HepG2 (cell line): ENCODE results near the gene TBC1D24. TPM values are rescaled to one million over a fixed set of nuclear protein-coding genes. Genes with fewer than 3 reads are reported as not detected.

Source experiments
- EEA1 ChIP-seq: sonication (generic); formaldehyde crosslinking; IDR thresholded peaks from 2 replicates; pipeline ENCODE4 v1.5.1; 2020; ENCODE audit warnings: mild to moderate bottlenecking, missing genetic modification reagents, borderline replicate concordance
- HIC2 ChIP-seq: sonication (generic); formaldehyde crosslinking; IDR thresholded peaks from 2 replicates; pipeline ENCODE4 v1.9.0; 2022; ENCODE audit warnings: low read depth, missing genetic modification reagents
- IKZF4 ChIP-seq: sonication (generic); formaldehyde crosslinking; IDR thresholded peaks from 2 replicates; pipeline ENCODE4 v1.5.1; 2020; ENCODE audit warnings: borderline replicate concordance, mild to moderate bottlenecking, low read depth, missing genetic modification reagents; ENCODE audit errors: not compliant biosample characterization
- IRF2 ChIP-seq: IDR thresholded peaks from 2 replicates; pipeline ENCODE4 v1.6.1; 2018; ENCODE audit warnings: missing genetic modification reagents, missing compliant biosample characterization
- NFKB2 ChIP-seq: sonication (generic); formaldehyde crosslinking; IDR thresholded peaks from 2 replicates; pipeline ENCODE4 v1.4.0; 2020; ENCODE audit warnings: missing genetic modification reagents, borderline replicate concordance
- SALL1 ChIP-seq: sonication (generic); formaldehyde crosslinking; IDR thresholded peaks from 2 replicates; pipeline ENCODE4 v1.8.0; 2022; ENCODE audit warnings: mild to moderate bottlenecking, missing genetic modification reagents
- STAG1 ChIP-seq: sonication (generic); formaldehyde crosslinking; IDR thresholded peaks from 2 replicates; pipeline ENCODE4 v1.4.0; 2020; ENCODE audit warnings: missing genetic modification reagents
- THYN1 ChIP-seq: sonication (generic); formaldehyde crosslinking; IDR thresholded peaks from 2 replicates; pipeline ENCODE4 v1.8.1; 2023; ENCODE audit warnings: low read depth, mild to moderate bottlenecking, moderate library complexity, missing genetic modification reagents, borderline replicate concordance
- ZNF274 ChIP-seq: sonication (generic); formaldehyde crosslinking; IDR thresholded peaks from 2 replicates; pipeline ENCODE4 v1.5.1; 2020; ENCODE audit warnings: mild to moderate bottlenecking, missing genetic modification reagents
- ZNF546 ChIP-seq: sonication (generic); formaldehyde crosslinking; conservative IDR thresholded peaks from 2 replicates; pipeline ENCODE4 v1.8.1; 2023; ENCODE audit warnings: mild to moderate bottlenecking, missing genetic modification reagents
- ZNF646 ChIP-seq: sonication (generic); formaldehyde crosslinking; IDR thresholded peaks from 2 replicates; pipeline ENCODE4 v1.9.0; 2021; ENCODE audit warnings: mild to moderate bottlenecking, missing genetic modification reagents
- ZNF652 ChIP-seq: IDR thresholded peaks from 2 replicates; pipeline ENCODE4 v1.6.1; 2016; ENCODE audit warnings: low read depth, borderline replicate concordance
- ZNF782 ChIP-seq: sonication (generic); formaldehyde crosslinking; IDR thresholded peaks from 2 replicates; pipeline ENCODE4 v1.4.0; 2020; ENCODE audit warnings: missing genetic modification reagents, mild to moderate bottlenecking, borderline replicate concordance
- ZNF788 ChIP-seq: sonication (generic); formaldehyde crosslinking; IDR thresholded peaks from 2 replicates; pipeline ENCODE4 v1.5.0; 2020; ENCODE audit warnings: mild to moderate bottlenecking, missing genetic modification reagents, borderline replicate concordance
- polyA plus RNA-seq, 8 experiments: library from polyadenylated mRNA; depleted of rRNA in 3 of 8; stranded (reverse) in 7 of 8; unstranded in 1 of 8; fragments of >200 nt; fragmentation: Illumina TruSeq in 4 of 8; extraction: Trizol in 4 of 8; gene quantifications; 2 replicates each; pipeline versions ENCODE4 v1.2.1 to v1.2.3, GENCODE V29; 2011 to 2016; ENCODE audit warnings: low read depth in 4 of 8, missing spikeins in 1 of 8, mixed read lengths in 1 of 8; ENCODE audit not compliant: insufficient read depth in 1 of 8
- total RNA-seq, 5 experiments: library from RNA; depleted of rRNA; stranded (reverse); fragments of >200 nt; fragmentation: Illumina TruSeq; extraction: Trizol; gene quantifications; 2 replicates each; pipeline ENCODE4 v1.2.3, GENCODE V29; 2016; ENCODE audit warnings: low read depth in 1 of 5
- TF ChIP-seq, protein P1 (sequence below): sonication (generic); formaldehyde crosslinking; IDR thresholded peaks from 2 replicates; pipeline ENCODE4 v1.8.1; 2022; ENCODE audit warnings: low read depth, mild to moderate bottlenecking, missing genetic modification reagents
- TF ChIP-seq, protein P2 (sequence below): sonication (generic); formaldehyde crosslinking; IDR thresholded peaks from 2 replicates; pipeline ENCODE4 v1.8.1; 2023; ENCODE audit warnings: mild to moderate bottlenecking, missing genetic modification reagents

The TBC1D24 gene
- total and polyA plus RNA-seq, 2 of the 13 experiments (the other 11 are each of a cell fraction or from before 2014, with no cell fraction given), result 7.7 to 13.7 TPM

GRCh38 chr16:2471653-2472487, 3.1 kb upstream of the TBC1D24 start (continued):
- TF ChIP-seq ZNF788 (CRISPR knock-in tag), result no peak
- TF ChIP-seq THYN1, result no peak
- TF ChIP-seq, protein P1, sequence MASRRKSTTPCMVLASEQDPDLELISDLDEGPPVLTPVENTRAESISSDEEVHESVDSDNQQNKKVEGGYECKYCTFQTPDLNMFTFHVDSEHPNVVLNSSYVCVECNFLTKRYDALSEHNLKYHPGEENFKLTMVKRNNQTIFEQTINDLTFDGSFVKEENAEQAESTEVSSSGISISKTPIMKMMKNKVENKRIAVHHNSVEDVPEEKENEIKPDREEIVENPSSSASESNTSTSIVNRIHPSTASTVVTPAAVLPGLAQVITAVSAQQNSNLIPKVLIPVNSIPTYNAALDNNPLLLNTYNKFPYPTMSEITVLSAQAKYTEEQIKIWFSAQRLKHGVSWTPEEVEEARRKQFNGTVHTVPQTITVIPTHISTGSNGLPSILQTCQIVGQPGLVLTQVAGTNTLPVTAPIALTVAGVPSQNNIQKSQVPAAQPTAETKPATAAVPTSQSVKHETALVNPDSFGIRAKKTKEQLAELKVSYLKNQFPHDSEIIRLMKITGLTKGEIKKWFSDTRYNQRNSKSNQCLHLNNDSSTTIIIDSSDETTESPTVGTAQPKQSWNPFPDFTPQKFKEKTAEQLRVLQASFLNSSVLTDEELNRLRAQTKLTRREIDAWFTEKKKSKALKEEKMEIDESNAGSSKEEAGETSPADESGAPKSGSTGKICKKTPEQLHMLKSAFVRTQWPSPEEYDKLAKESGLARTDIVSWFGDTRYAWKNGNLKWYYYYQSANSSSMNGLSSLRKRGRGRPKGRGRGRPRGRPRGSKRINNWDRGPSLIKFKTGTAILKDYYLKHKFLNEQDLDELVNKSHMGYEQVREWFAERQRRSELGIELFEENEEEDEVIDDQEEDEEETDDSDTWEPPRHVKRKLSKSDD (CRISPR knock-in tag), result 0 out of 2 replicates have a peak, but pooled peaks have one; percentile 54
- no peak for TF ChIP-seq ZNF652 (CRISPR knock-in tag)
- no peak for TF ChIP-seq EEA1 (CRISPR knock-in tag)
- peak; percentile 79; the same call in 1 of the 2 replicates for TF ChIP-seq ZNF782 (CRISPR knock-in tag)
- TF ChIP-seq ZNF274 (CRISPR knock-in tag), result no peak; the same call in 1 of the 2 replicates
- peak; percentile 3; the same call in 1 of the 2 replicates for TF ChIP-seq HIC2 (CRISPR knock-in tag)
- peak; percentile 46 for TF ChIP-seq IKZF4 (CRISPR knock-in tag)
- no peak for TF ChIP-seq NFKB2 (CRISPR knock-in tag)
- TF ChIP-seq, protein P2, sequence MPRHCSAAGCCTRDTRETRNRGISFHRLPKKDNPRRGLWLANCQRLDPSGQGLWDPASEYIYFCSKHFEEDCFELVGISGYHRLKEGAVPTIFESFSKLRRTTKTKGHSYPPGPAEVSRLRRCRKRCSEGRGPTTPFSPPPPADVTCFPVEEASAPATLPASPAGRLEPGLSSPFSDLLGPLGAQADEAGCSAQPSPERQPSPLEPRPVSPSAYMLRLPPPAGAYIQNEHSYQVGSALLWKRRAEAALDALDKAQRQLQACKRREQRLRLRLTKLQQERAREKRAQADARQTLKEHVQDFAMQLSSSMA (CRISPR knock-in tag), result 0 out of 2 replicates have a peak, but pooled peaks have one; percentile 40
- TF ChIP-seq SALL1 (CRISPR knock-in tag), result peak; percentile 66
- peak; percentile 68; the same call in 1 of the 2 replicates for TF ChIP-seq ZNF546 (CRISPR knock-in tag)
- TF ChIP-seq ZNF646 (CRISPR knock-in tag), result no peak
- TF ChIP-seq STAG1 (CRISPR knock-in tag), result no peak
- TF ChIP-seq IRF2 (CRISPR knock-in tag), result no peak
